IMR-90 (cell line): ENCODE data around the gene ZNF521. TPM values are rescaled to one million over a fixed set of nuclear protein-coding genes. Genes with fewer than 3 reads are reported as not detected.

Experiments used
- ATAC-seq: fragments of 200-7000 bp; cut with Tn5 transposase; 2 replicates; pipeline ENCODE4 v1.9.1; 2020; ENCODE audit warnings: low read depth, mild to moderate bottlenecking, moderate library complexity
- BruUV-seq: library from RNA; stranded (reverse); fragments of 400-500 nt; replicated peaks from 2 replicates; lab custom pipeline; 2021; lab: Mats Ljungman, UMichigan
- CTCF ChIA-PET: fragments of 300-600 bp; formaldehyde crosslinking; extraction: SDS; loops from one replicate; lab custom pipeline; 2021; ENCODE audit warnings: antibody characterized with exemption; lab: Yijun Ruan, JAX
- POLR2A ChIA-PET: fragments of 300-600 bp; sonication (Branson Sonifier 250); formaldehyde crosslinking; loops from one replicate; lab custom pipeline; 2022; ENCODE audit warnings: antibody characterized with exemption; ENCODE audit not compliant: unreplicated experiment; lab: Charles Lee
- DNase-seq: peaks from one replicate; pipeline ENCODE4 v3.0.0; 2013
- H2AFZ ChIP-seq: replicated peaks from 2 replicates; pipeline ENCODE3; 2013; ENCODE audit warnings: low read length, mild to moderate bottlenecking; ENCODE audit not compliant: poor library complexity
- H2AK5ac ChIP-seq: 2 replicates; pipeline ENCODE4 v1.6.1; 2013; ENCODE audit warnings: low read depth, low read length, inconsistent platforms
- H2AK9ac ChIP-seq: replicated peaks from 2 replicates; pipeline ENCODE3; 2013; ENCODE audit warnings: mild to moderate bottlenecking, low read depth, low read length, moderate library complexity; ENCODE audit not compliant: poor library complexity
- H2BK120ac ChIP-seq: 2 replicates; pipeline ENCODE4 v1.6.1; 2013; ENCODE audit warnings: low read depth, low read length, inconsistent platforms
- H2BK15ac ChIP-seq: 3 replicates; pipeline ENCODE4 v1.6.1; 2013; ENCODE audit warnings: low read depth, low read length, inconsistent platforms
- H2BK20ac ChIP-seq: 2 replicates; pipeline ENCODE4 v1.6.1; 2013; ENCODE audit warnings: low read depth, mild to moderate bottlenecking, inconsistent platforms, low read length, moderate library complexity
- H2BK5ac ChIP-seq: 2 replicates; pipeline ENCODE4 v1.6.1; 2013; ENCODE audit warnings: mild to moderate bottlenecking, low read depth, low read length, inconsistent platforms; ENCODE audit not compliant: poor library complexity, severe bottlenecking
- H3K14ac ChIP-seq: replicated peaks from 2 replicates; pipeline ENCODE4 v1.6.1; 2013; ENCODE audit warnings: low read depth, low read length, inconsistent platforms
- H3K18ac ChIP-seq: 2 replicates; pipeline ENCODE4 v1.6.1; 2013; ENCODE audit warnings: low read depth, low read length, control low read depth
- H3K23ac ChIP-seq: 2 replicates; pipeline ENCODE4 v1.6.1; 2013; ENCODE audit warnings: low read depth, low read length, inconsistent platforms
- H3K27ac ChIP-seq: 2 replicates; pipeline ENCODE4 v1.5.1; 2013; ENCODE audit warnings: mild to moderate bottlenecking, control low read depth, low read length; ENCODE audit not compliant: insufficient read depth
- H3K27me3 ChIP-seq: 2 replicates; pipeline ENCODE4 v1.6.1; 2013; ENCODE audit warnings: low read length; ENCODE audit not compliant: control insufficient read depth, insufficient read depth
- H3K36me3 ChIP-seq: 2 replicates; pipeline ENCODE4 v1.6.1; 2013; ENCODE audit warnings: low read length, mixed read lengths; ENCODE audit not compliant: control insufficient read depth, insufficient read depth
- H3K4ac ChIP-seq: 2 replicates; pipeline ENCODE4 v1.6.1; 2013; ENCODE audit warnings: low read depth, low read length, inconsistent platforms
- H3K4me1 ChIP-seq: 2 replicates; pipeline ENCODE4 v1.6.1; 2013; ENCODE audit warnings: low read length, mixed read lengths; ENCODE audit not compliant: control insufficient read depth, insufficient read depth
- H3K4me2 ChIP-seq: 2 replicates; pipeline ENCODE4 v1.6.1; 2013; ENCODE audit warnings: low read depth, mild to moderate bottlenecking, control low read depth, low read length, moderate library complexity
- H3K4me3 ChIP-seq: 2 replicates; pipeline ENCODE4 v1.5.1; 2013; ENCODE audit warnings: low read depth, mild to moderate bottlenecking, control low read depth, low read length, moderate library complexity; ENCODE audit not compliant: insufficient read depth
- H3K56ac ChIP-seq: 2 replicates; pipeline ENCODE4 v1.6.1; 2013; ENCODE audit warnings: low read length, inconsistent platforms; ENCODE audit not compliant: insufficient read depth; ENCODE audit errors: extremely low read depth
- H3K79me1 ChIP-seq, 2 experiments: 2 replicates each; pipeline ENCODE4 v1.6.1; 2013; ENCODE audit warnings: low read length in 2 of 2, inconsistent platforms in 1 of 2, low read depth in 1 of 2
- H3K9ac ChIP-seq: 2 replicates; pipeline ENCODE4 v1.6.1; 2013; ENCODE audit warnings: low read depth, low read length, control low read depth
- H3K9me1 ChIP-seq: 2 replicates; pipeline ENCODE4 v1.6.1; 2013; ENCODE audit warnings: low read length, inconsistent platforms; ENCODE audit not compliant: insufficient read depth
- H3K9me3 ChIP-seq: 2 replicates; pipeline ENCODE4 v1.6.1; 2013; ENCODE audit warnings: low read length; ENCODE audit not compliant: control insufficient read depth, insufficient read depth
- H4K20me1 ChIP-seq: 2 replicates; pipeline ENCODE4 v1.6.1; 2013; ENCODE audit warnings: low read length, inconsistent platforms; ENCODE audit not compliant: insufficient read depth
- H4K5ac ChIP-seq: 2 replicates; pipeline ENCODE4 v1.6.1; 2013; ENCODE audit warnings: mild to moderate bottlenecking, low read depth, low read length, control low read depth
- H4K8ac ChIP-seq, 2 experiments: 2 replicates each; pipeline ENCODE4 v1.6.1; 2013; ENCODE audit warnings: low read depth in 2 of 2, low read length in 2 of 2, control low read depth in 1 of 2, inconsistent platforms in 1 of 2
- H4K91ac ChIP-seq: 2 replicates; pipeline ENCODE4 v1.6.1; 2013; ENCODE audit warnings: low read depth, low read length, inconsistent platforms; ENCODE audit not compliant: insufficient read depth
- MAZ ChIP-seq: IDR thresholded peaks from 2 replicates; pipeline ENCODE4 v1.6.1; 2012; ENCODE audit warnings: low read depth, mild to moderate bottlenecking, low read length, improper control_type of control experiment, moderate library complexity, borderline replicate concordance
- RAD21 ChIP-seq: IDR thresholded peaks from 2 replicates; pipeline ENCODE4 v1.6.1; 2012; ENCODE audit warnings: low read length, improper control_type of control experiment
- SMC3 ChIP-seq: fragments of 150-350 bp; IDR thresholded peaks from 2 replicates; pipeline ENCODE4 v1.6.1; 2016; ENCODE audit warnings: low read depth, mild to moderate bottlenecking, antibody characterized with exemption, low read length, moderate library complexity
- WGBS, 2 experiments: methylation state at CpG; one replicate each; pipeline versions ENCODE4 v1.1.5 to v1.1.7; 2013; ENCODE audit warnings: missing lambda C conversion rate in 2 of 2; ENCODE audit not compliant: insufficient read length in 1 of 2; ENCODE audit errors: extremely low coverage in 2 of 2; 5-methylcytosine and 5-hydroxymethylcytosine counted together
- dilution Hi-C: fragments of 300-500 bp; cut with HindIII; formaldehyde crosslinking; loops from one replicate; pipeline ENCODE4 v1.14.3; 2018; ENCODE audit warnings: low sequenced_read_pairs; ENCODE audit not compliant: unreplicated experiment
- in situ Hi-C: fragments of 300-500 bp; cut with MboI; formaldehyde crosslinking; loops from 3 replicates; pipeline ENCODE4 v1.14.3; 2019; ENCODE audit warnings: low sequenced_read_pairs, inconsistent platforms, mixed read lengths
- intact Hi-C: fragments of 100-400 bp; cut with micrococcal nuclease; formaldehyde crosslinking; loops from 2 replicates; pipeline ENCODE4 v1.10.0; 2022
- polyA plus RNA-seq, 3 experiments: library from polyadenylated mRNA; depleted of rRNA; stranded (reverse); fragments of >200 nt; gene quantifications; 2 replicates each; pipeline ENCODE4 v1.2.3, GENCODE V29; 2012; ENCODE audit warnings: low replicate concordance in 1 of 3
- total RNA-seq: library from RNA; depleted of rRNA; stranded (reverse); fragments of >200 nt; gene quantifications from 2 replicates; pipeline ENCODE4 v1.2.3, GENCODE V29; 2012
- TF ChIP-seq, protein P1 (sequence below): fragments of 150-350 bp; IDR thresholded peaks from 2 replicates; pipeline ENCODE4 v1.6.1; 2017; ENCODE audit warnings: mild to moderate bottlenecking, antibody characterized with exemption, low read length, low read depth

ZNF521 gene
- total and polyA plus RNA-seq, 2 of the 4 experiments (the other 2 are of a cell fraction): 21.5 to 59.3 TPM

DNA sequence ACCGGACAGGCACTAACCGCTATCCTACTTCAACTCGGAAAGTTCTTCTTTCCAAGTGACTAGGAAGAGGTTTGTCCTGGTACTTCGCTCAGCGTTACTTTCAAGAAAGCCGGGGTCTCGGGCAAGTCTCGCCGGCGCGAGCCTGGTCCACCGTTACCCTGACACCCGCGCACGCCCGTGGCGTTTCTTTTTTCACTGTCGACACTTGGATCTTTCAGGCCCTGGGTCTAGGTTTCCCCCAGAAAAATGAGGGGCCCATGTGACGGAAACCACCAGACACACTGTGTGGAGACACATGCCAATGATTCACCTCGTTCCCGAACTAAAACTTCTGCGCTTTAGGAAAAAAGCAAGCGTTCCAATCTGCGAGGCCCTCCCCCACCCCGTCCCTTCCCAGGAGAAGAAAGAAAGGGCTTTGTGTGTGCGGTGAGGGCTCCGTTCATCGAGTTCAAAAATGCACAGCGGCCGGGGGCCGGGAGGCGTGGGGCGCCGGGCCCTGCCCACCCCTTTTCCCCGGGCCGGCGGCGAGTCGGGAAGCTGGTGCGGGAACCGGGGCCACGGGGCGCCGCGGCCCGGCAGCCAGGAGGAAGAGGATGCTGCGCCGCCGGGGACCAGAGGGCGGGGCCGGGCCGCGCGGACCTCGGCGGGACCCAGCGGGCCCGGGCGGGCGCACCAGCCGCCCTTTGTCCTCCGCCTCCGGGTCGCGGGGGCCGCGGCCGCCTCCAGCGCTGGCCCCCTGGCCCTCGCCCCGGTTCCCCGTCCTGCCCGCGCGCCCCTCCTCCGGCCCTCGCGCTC is 2.6 kb downstream of the ZNF521 start:
- Histone ChIP-seq H3K36me3 (no peaks in the 10 kb centered on the region), H4K20me1 (peaks cover 4% of the 10 kb centered on the region; the same call in 1 of the 2 replicates), H2BK15ac (peak overlapping the region; percentile 1; the same call in 1 of the 3 replicates), H3K18ac (peak overlapping the region; percentile 43), H2AFZ (peak overlapping the region; percentile 72), H2AK9ac (peak overlapping the region; percentile 18), H2BK5ac (peak overlapping the region; percentile 94), H4K5ac (peak overlapping the region; percentile 66), H2BK20ac (peak overlapping the region; percentile 27; the same call in 1 of the 2 replicates), H4K8ac (peak overlapping the region; percentile 72 to 77; a peak in 3 of 4 replicates), H3K27me3 (no peaks in the 10 kb centered on the region), H3K79me1 (peaks cover 19 to 21% of the 10 kb centered on the region in 2 experiments), H3K9me1 (no peaks in the 10 kb centered on the region), H3K56ac (peak overlapping the region; percentile 67), H3K4me2 (peak overlapping the region; percentile 88), H3K23ac (peak overlapping the region; percentile 90), H4K91ac (peak overlapping the region; percentile 57), H3K4ac (peak overlapping the region; percentile 73), H3K4me1 (peaks cover 4% of the 10 kb centered on the region; the same call in 1 of the 2 replicates), H2BK120ac (peak overlapping the region; percentile 70), H3K27ac (peak overlapping the region; percentile 95), H2AK5ac (no peak overlapping the region), H3K4me3 (peak overlapping the region; percentile 97), H3K14ac (peak overlapping the region; percentile 93), H3K9ac (peak overlapping the region; percentile 96), H3K9me3 (no peaks in the 10 kb centered on the region)
- DNase-seq: peak; percentile 69
- in situ Hi-C loops (no loop called here), intact Hi-C loops (loop anchor here (2.0 kb wide), 1 partner anchor 51 kb away; no protein-coding TSS in a partner anchor), dilution Hi-C loops (no loop called here)
- peak; percentile 42 for ATAC-seq
- POLR2A ChIA-PET: interaction anchor here (0.6 kb wide), 1 partner anchor 94 kb away, joined by 6 read pairs; no protein-coding TSS in a partner anchor
- CTCF ChIA-PET: no interaction called here
- no TSS peak for BruUV-seq
- TF ChIP-seq SMC3: 0 out of 2 replicates have a peak, but pooled peaks have one; percentile 4
- TF ChIP-seq MAZ: 0 out of 2 replicates have a peak, but pooled peaks have one; percentile 9
- TF ChIP-seq RAD21: no peak
- TF ChIP-seq, protein P1, sequence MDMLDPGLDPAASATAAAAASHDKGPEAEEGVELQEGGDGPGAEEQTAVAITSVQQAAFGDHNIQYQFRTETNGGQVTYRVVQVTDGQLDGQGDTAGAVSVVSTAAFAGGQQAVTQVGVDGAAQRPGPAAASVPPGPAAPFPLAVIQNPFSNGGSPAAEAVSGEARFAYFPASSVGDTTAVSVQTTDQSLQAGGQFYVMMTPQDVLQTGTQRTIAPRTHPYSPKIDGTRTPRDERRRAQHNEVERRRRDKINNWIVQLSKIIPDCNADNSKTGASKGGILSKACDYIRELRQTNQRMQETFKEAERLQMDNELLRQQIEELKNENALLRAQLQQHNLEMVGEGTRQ: peak; percentile 53
- WGBS, 2 experiments: 0% methylated on average over 38 of the region's 78 CpGs; no CpG with 5 or more reads in 1 of the 2 experiments
